ENCODE results near the gene TYMP. TPM values are rescaled to one million over a fixed set of nuclear protein-coding genes. Genes with fewer than 3 reads are reported as not detected.

Gene TYMP
- total and polyA plus RNA-seq, 2 donors (not counting 1 experiment from before 2014, with no cell fraction given): 43.6 to 45.1 TPM

- H3K9me3 Mint-ChIP-seq (ENCODE audit: insufficient read depth): no peaks in the 10 kb centered on the region
- 98% methylated on average over 15 of the region's 26 CpGs for WGBS (ENCODE audit: insufficient coverage)
- POLR2A ChIA-PET: interaction anchor here (0.8 kb wide), 1 partner anchor 102 kb away, joined by 3 read pairs; no protein-coding TSS in a partner anchor
These were observed 26.2 kb downstream of the TYMP start for GRCh38 chr22:50503475-50504145.

More at GRCh38 chr22:50503475-50504145, 26.2 kb downstream of the TYMP start:
- no peak overlapping the region for H3K4me2 ChIP-seq (replicated peaks; ENCODE audit: low read depth, low read length, poor library complexity, severe bottlenecking)
- H3K36me3 ChIP-seq (replicated peaks in 1 of 2; ENCODE audit: control extremely low read depth in 1 of 2, control insufficient read depth in 1 of 2, extremely low read depth in 1 of 2, insufficient read depth in 2 of 2, low read length in 1 of 2): peaks cover 0 to 32% of the 10 kb centered on the region in 2 experiments
- no peak overlapping the region for H3K9ac ChIP-seq (ENCODE audit: low read length)
- TF ChIP-seq CTCF (IDR thresholded peaks at IDR 0.05): no peak
- H3K4me1 ChIP-seq (ENCODE audit: control insufficient read depth in 2 of 2, insufficient read depth in 2 of 2, low read length in 2 of 2): peaks cover 12 to 21% of the 10 kb centered on the region in 2 donors
- no peak overlapping the region for H2AFZ ChIP-seq (ENCODE audit: insufficient read depth, low read depth, low read length, poor library complexity, severe bottlenecking)
- H3K9me3 ChIP-seq (ENCODE audit: control extremely low read depth in 1 of 3, control insufficient read depth in 2 of 3, insufficient read depth in 1 of 3, low read length in 2 of 3): no peaks in the 10 kb centered on the region
- Mint-ChIP-seq H3K27ac (no peak overlapping the region), H3K4me1 (peaks cover 18% of the 10 kb centered on the region), H3K4me3 (no peak overlapping the region), H3K27me3 (no peaks in the 10 kb centered on the region)
- peaks cover 30% of the 10 kb centered on the region for H4K20me1 ChIP-seq (ENCODE audit: control insufficient read depth, insufficient read depth, low read length, poor library complexity, severe bottlenecking)
- intact Hi-C loops (cut with micrococcal nuclease): no loop called here
- H3K79me2 ChIP-seq (ENCODE audit: control insufficient read depth, insufficient read depth, low read length): peaks cover 26% of the 10 kb centered on the region
- no peaks in the 10 kb centered on the region for H3K27me3 ChIP-seq (replicated peaks in 1 of 4; ENCODE audit: control extremely low read depth in 1 of 4, control insufficient read depth in 3 of 4, insufficient read depth in 4 of 4, low read length in 3 of 4)
- peak; percentile 31 for DNase-seq
- no peak overlapping the region for H3K4me3 ChIP-seq (ENCODE audit: control extremely low read depth in 1 of 5, extremely low read depth in 1 of 5, insufficient read depth in 1 of 5, low read depth in 2 of 5, low read length in 4 of 5)
- H3K27ac ChIP-seq (ENCODE audit: low read length in 2 of 2): no peak overlapping the region
- CTCF ChIA-PET: interaction anchor here (0.5 to 1.4 kb wide), 4 partner anchors 17 to 149 kb away, joined by 3 to 4 read pairs (median 4); partner anchors contain the start of genes MIOX and SYCE3
- ATAC-seq (ENCODE audit: low read depth): no peak

All from B cell (primary cell).